Lung (tissue), 12 donors: Measurements from ENCODE around the gene DIPK1B. TPM values are rescaled to one million over a fixed set of nuclear protein-coding genes. Genes with fewer than 3 reads are reported as not detected.
A peak's percentile ranks its signal among the peaks of the same experiment; 100 is the strongest.

Source experiments
- ATAC-seq: fragments of 200-7000 bp; cut with Tn5 transposase; one replicate; pipeline ENCODE4 v1.9.1; 2020; ENCODE audit warnings: moderate number of reproducible peaks; ENCODE audit not compliant: insufficient read depth, low FRiP score
- DNase-seq, 3 donors: peaks; one replicate each; pipeline ENCODE4 v3.0.0-alpha.2; 2013 to 2017
- H3K27ac ChIP-seq, 2 donors: one replicate each; pipeline ENCODE4 v1.5.1; 2013; ENCODE audit warnings: mild to moderate bottlenecking in 2 of 2, moderate library complexity in 2 of 2, control low read depth in 1 of 2, inconsistent platforms in 1 of 2, low read depth in 1 of 2, low read length in 1 of 2
- H3K27me3 ChIP-seq, 3 donors: one replicate each; pipeline ENCODE4 v1.5.1; 2013; ENCODE audit warnings: low read length in 2 of 3; ENCODE audit not compliant: control insufficient read depth in 3 of 3, insufficient read depth in 3 of 3
- H3K36me3 ChIP-seq, 4 donors: one replicate each; pipeline ENCODE4 v1.5.1; 2013; ENCODE audit warnings: low read length in 4 of 4, mild to moderate bottlenecking in 1 of 4, moderate library complexity in 1 of 4; ENCODE audit not compliant: control insufficient read depth in 4 of 4, insufficient read depth in 4 of 4
- H3K4me1 ChIP-seq, 5 donors: one replicate each; pipeline ENCODE4 v1.5.1; 2013; ENCODE audit warnings: low read length in 5 of 5, mild to moderate bottlenecking in 2 of 5, moderate library complexity in 1 of 5; ENCODE audit not compliant: control insufficient read depth in 5 of 5, insufficient read depth in 5 of 5
- H3K4me3 ChIP-seq: one replicate; pipeline ENCODE4 v1.5.1; 2013; ENCODE audit warnings: mild to moderate bottlenecking, control low read depth, moderate library complexity
- H3K9ac ChIP-seq, 2 donors: one replicate each; pipeline ENCODE4 v1.5.1; 2013; ENCODE audit warnings: low read length in 2 of 2, control low read depth in 1 of 2; ENCODE audit not compliant: insufficient read depth in 1 of 2
- H3K9me3 ChIP-seq, 4 donors: one replicate each; pipeline ENCODE4 v1.5.1; 2013; ENCODE audit warnings: low read length in 3 of 4, mild to moderate bottlenecking in 1 of 4, moderate library complexity in 1 of 4; ENCODE audit not compliant: control insufficient read depth in 4 of 4, insufficient read depth in 3 of 4
- WGBS, 2 donors: extraction: QIAGEN DNeasy Blood & Tissue Kit; methylation state at CpG; one replicate each; pipeline ENCODE4 v1.1.7; 2013; 5-methylcytosine and 5-hydroxymethylcytosine counted together
- polyA plus RNA-seq, 2 donors: library from polyadenylated mRNA; stranded (reverse); fragments of 200-250 nt; gene quantifications; one replicate each; pipeline ENCODE4 v1.2.1, GENCODE V29; 2013
- total RNA-seq, 2 donors: library from RNA; depleted of rRNA in 1 of 2; stranded (reverse); fragments of >200 nt in 1 of 2; gene quantifications; one replicate each; pipeline ENCODE4 v1.2.1, GENCODE V29; 2014 to 2021
- TF ChIP-seq, protein P1 (sequence below): IDR thresholded peaks from 2 replicates; pipeline ENCODE4 v1.5.1; 2012; ENCODE audit warnings: mild to moderate bottlenecking; ENCODE audit errors: control extremely low read depth, extremely low read depth
- donor health status: control.
- donor health status: control.
- donor health status: Bipolar disorder and iron deficiency.
- donor health status: healthy.
- donor health status: DM: yes; HTN: yes; CAD: no.

Gene DIPK1B
- total and polyA plus RNA-seq, 4 donors, result 12.5 to 26.7 (median 13.9) TPM

GRCh38 chr9:136728548-136729123, 16.3 kb downstream of the DIPK1B start:
- no peaks in the 10 kb centered on the region for H3K27me3 ChIP-seq
- H3K36me3 ChIP-seq, result peaks cover 0 to 22% (median 22%) of the 10 kb centered on the region in 4 donors
- peak overlapping the region; percentile 47 to 51 for H3K27ac ChIP-seq
- H3K4me3 ChIP-seq, result peak overlapping the region; percentile 69
- TF ChIP-seq, protein P1, sequence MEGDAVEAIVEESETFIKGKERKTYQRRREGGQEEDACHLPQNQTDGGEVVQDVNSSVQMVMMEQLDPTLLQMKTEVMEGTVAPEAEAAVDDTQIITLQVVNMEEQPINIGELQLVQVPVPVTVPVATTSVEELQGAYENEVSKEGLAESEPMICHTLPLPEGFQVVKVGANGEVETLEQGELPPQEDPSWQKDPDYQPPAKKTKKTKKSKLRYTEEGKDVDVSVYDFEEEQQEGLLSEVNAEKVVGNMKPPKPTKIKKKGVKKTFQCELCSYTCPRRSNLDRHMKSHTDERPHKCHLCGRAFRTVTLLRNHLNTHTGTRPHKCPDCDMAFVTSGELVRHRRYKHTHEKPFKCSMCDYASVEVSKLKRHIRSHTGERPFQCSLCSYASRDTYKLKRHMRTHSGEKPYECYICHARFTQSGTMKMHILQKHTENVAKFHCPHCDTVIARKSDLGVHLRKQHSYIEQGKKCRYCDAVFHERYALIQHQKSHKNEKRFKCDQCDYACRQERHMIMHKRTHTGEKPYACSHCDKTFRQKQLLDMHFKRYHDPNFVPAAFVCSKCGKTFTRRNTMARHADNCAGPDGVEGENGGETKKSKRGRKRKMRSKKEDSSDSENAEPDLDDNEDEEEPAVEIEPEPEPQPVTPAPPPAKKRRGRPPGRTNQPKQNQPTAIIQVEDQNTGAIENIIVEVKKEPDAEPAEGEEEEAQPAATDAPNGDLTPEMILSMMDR, result no peak
- H3K4me1 ChIP-seq, result peaks cover 0 to 28% (median 10%) of the 10 kb centered on the region in 5 donors
- ATAC-seq (peak; percentile 20), DNase-seq (no peak)
- WGBS, 2 donors, result 5% methylated on average over 51 to 53 of the region's 53 CpGs
- no peak overlapping the region for H3K9ac ChIP-seq
- H3K9me3 ChIP-seq, result no peaks in the 10 kb centered on the region

- no peak for ATAC-seq
- TF ChIP-seq, protein P1, result no peak
Observed at GRCh38 chr9:136729144-136729543, 16.8 kb downstream of the DIPK1B start.

GRCh38 chr9:136729926-136730325, 17.6 kb downstream of the DIPK1B start:
- no peak overlapping the region for H3K27ac ChIP-seq
- 97 to 98% methylated on average over 8 of the region's 8 CpGs for WGBS, 2 donors
- H3K4me1 ChIP-seq, result peaks cover 0 to 28% (median 10%) of the 10 kb centered on the region in 5 donors
- DNase-seq (no peak), ATAC-seq (no peak)
- H3K36me3 ChIP-seq, result peaks cover 0 to 14% (median 13%) of the 10 kb centered on the region in 4 donors
- TF ChIP-seq, protein P1, result no peak
- H3K9ac ChIP-seq, result no peak overlapping the region
- H3K9me3 ChIP-seq, result no peaks in the 10 kb centered on the region
- H3K4me3 ChIP-seq, result no peak overlapping the region
- no peaks in the 10 kb centered on the region for H3K27me3 ChIP-seq

More at GRCh38 chr9:136729144-136729543, 16.8 kb downstream of the DIPK1B start:
- H3K36me3 ChIP-seq, result peaks cover 0 to 19% (median 17%) of the 10 kb centered on the region in 4 donors
- H3K9ac ChIP-seq, result no peak overlapping the region
- no peaks in the 10 kb centered on the region for H3K9me3 ChIP-seq
- no peak for DNase-seq
- H3K27ac ChIP-seq, result no peak overlapping the region
- no peaks in the 10 kb centered on the region for H3K27me3 ChIP-seq
- WGBS, 2 donors, result 88 to 90% methylated on average over 7 of the region's 7 CpGs
- peaks cover 0 to 28% (median 10%) of the 10 kb centered on the region in 5 donors for H3K4me1 ChIP-seq
- H3K4me3 ChIP-seq, result no peak overlapping the region
